ENCODE results near the gene MRPL10.
A peak's percentile ranks its signal among the peaks of the same experiment; 100 is the strongest.

Gene MRPL10

GRCh38 chr17:47778184-47778635 lies 53.1 kb downstream of the MRPL10 start:
- Histone ChIP-seq H3K4me1 (ENCODE audit: insufficient read depth, low read length) (no peaks in the 10 kb centered on the region), H3K4me2 (ENCODE audit: insufficient read depth, low read length) (no peak overlapping the region), H3K79me2 (ENCODE audit: insufficient read depth, low read length) (no peaks in the 10 kb centered on the region), H3K27ac (ENCODE audit: low read length) (no peak overlapping the region), H3K36me3 (ENCODE audit: insufficient read depth, low read length) (no peaks in the 10 kb centered on the region), H3K9me3 (ENCODE audit: insufficient read depth, low read length, severe bottlenecking) (no peaks in the 10 kb centered on the region), H3K4me3 (ENCODE audit: low read depth in 1 of 2, low read length in 2 of 2) (no peak overlapping the region), H3K27me3 (ENCODE audit: insufficient read depth, low read length, poor library complexity) (no peaks in the 10 kb centered on the region), H4K20me1 (ENCODE audit: insufficient read depth, low read length) (no peaks in the 10 kb centered on the region), H3K9ac (ENCODE audit: low read depth, low read length) (no peak overlapping the region), H2AFZ (ENCODE audit: low read depth, low read length) (no peak overlapping the region)
- TF ChIP-seq CTCF (IDR thresholded peaks at IDR 0.05; ENCODE audit: borderline replicate concordance, extremely low read depth, low read length, poor library complexity, severe bottlenecking) (no peak), EZH2 (IDR thresholded peaks at IDR 0.05; ENCODE audit: borderline replicate concordance, low read depth, low read length, severe bottlenecking) (no peak)
- DNase-seq, result no peak
- no peak for ATAC-seq (ENCODE audit: insufficient read depth, low read depth)

GRCh38 chr17:47776330-47777197 lies 54.8 kb downstream of the MRPL10 start:
- no peaks in the 10 kb centered on the region for H3K9me3 ChIP-seq (ENCODE audit: insufficient read depth, low read length, severe bottlenecking)
- no peak overlapping the region for H3K27ac ChIP-seq (ENCODE audit: low read length)
- H3K9ac ChIP-seq (ENCODE audit: low read depth, low read length), result no peak overlapping the region
- no peak overlapping the region for H3K4me2 ChIP-seq (ENCODE audit: insufficient read depth, low read length)
- no peak overlapping the region for H2AFZ ChIP-seq (ENCODE audit: low read depth, low read length)
- no peaks in the 10 kb centered on the region for H3K36me3 ChIP-seq (ENCODE audit: insufficient read depth, low read length)
- ATAC-seq (ENCODE audit: insufficient read depth, low read depth) (peak; percentile 79), DNase-seq (peak; percentile 39)
- no peaks in the 10 kb centered on the region for H3K79me2 ChIP-seq (ENCODE audit: insufficient read depth, low read length)
- no peaks in the 10 kb centered on the region for H4K20me1 ChIP-seq (ENCODE audit: insufficient read depth, low read length)
- H3K4me3 ChIP-seq (ENCODE audit: low read depth in 1 of 2, low read length in 2 of 2), result no peak overlapping the region
- TF ChIP-seq EZH2 (IDR thresholded peaks at IDR 0.05; ENCODE audit: borderline replicate concordance, low read depth, low read length, severe bottlenecking) (no peak), CTCF (IDR thresholded peaks at IDR 0.05; ENCODE audit: borderline replicate concordance, extremely low read depth, low read length, poor library complexity, severe bottlenecking) (peak; percentile 84)
- H3K27me3 ChIP-seq (ENCODE audit: insufficient read depth, low read length, poor library complexity), result no peaks in the 10 kb centered on the region
- H3K4me1 ChIP-seq (ENCODE audit: insufficient read depth, low read length), result no peaks in the 10 kb centered on the region

GRCh38 chr17:47774987-47775580 lies 56.3 kb downstream of the MRPL10 start:
- Histone ChIP-seq H4K20me1 (ENCODE audit: insufficient read depth, low read length) (no peaks in the 10 kb centered on the region), H2AFZ (ENCODE audit: low read depth, low read length) (no peak overlapping the region), H3K4me2 (ENCODE audit: insufficient read depth, low read length) (no peak overlapping the region), H3K36me3 (ENCODE audit: insufficient read depth, low read length) (no peaks in the 10 kb centered on the region), H3K9me3 (ENCODE audit: insufficient read depth, low read length, severe bottlenecking) (peaks cover 2% of the 10 kb centered on the region), H3K27me3 (ENCODE audit: insufficient read depth, low read length, poor library complexity) (no peaks in the 10 kb centered on the region), H3K4me1 (ENCODE audit: insufficient read depth, low read length) (no peaks in the 10 kb centered on the region), H3K4me3 (ENCODE audit: low read depth in 1 of 2, low read length in 2 of 2) (no peak overlapping the region), H3K9ac (ENCODE audit: low read depth, low read length) (no peak overlapping the region), H3K79me2 (ENCODE audit: insufficient read depth, low read length) (no peaks in the 10 kb centered on the region), H3K27ac (ENCODE audit: low read length) (no peak overlapping the region)
- no peak for DNase-seq
- TF ChIP-seq EZH2 (IDR thresholded peaks at IDR 0.05; ENCODE audit: borderline replicate concordance, low read depth, low read length, severe bottlenecking) (no peak), CTCF (IDR thresholded peaks at IDR 0.05; ENCODE audit: borderline replicate concordance, extremely low read depth, low read length, poor library complexity, severe bottlenecking) (no peak)
- ATAC-seq (ENCODE audit: insufficient read depth, low read depth), result no peak

Measured in DND-41 (cell line).